H9 (cell line): ENCODE measurements around the gene GDF3. TPM values are rescaled to one million over a fixed set of nuclear protein-coding genes. Genes with fewer than 3 reads are reported as not detected.

Source experiments
- DNase-seq: peaks from one replicate; pipeline ENCODE4 v3.0.0-alpha.2; 2017
- H2AFZ ChIP-seq: one replicate; pipeline ENCODE4 v1.6.1; 2013; ENCODE audit warnings: mild to moderate bottlenecking, low read length, control low read depth, moderate library complexity
- H2AK5ac ChIP-seq: 2 replicates; pipeline ENCODE4 v1.6.1; 2013; ENCODE audit warnings: low read length, control low read depth, mixed read lengths; ENCODE audit not compliant: insufficient read length
- H2BK120ac ChIP-seq: one replicate; pipeline ENCODE4 v1.6.1; 2013; ENCODE audit warnings: low read depth, mild to moderate bottlenecking, low read length, control low read depth, inconsistent platforms; ENCODE audit not compliant: poor library complexity, severe bottlenecking
- H2BK12ac ChIP-seq: 2 replicates; pipeline ENCODE4 v1.6.1; 2013; ENCODE audit warnings: low read length, control low read depth, mixed read lengths, low read depth; ENCODE audit not compliant: insufficient read length
- H2BK15ac ChIP-seq: 2 replicates; pipeline ENCODE4 v1.6.1; 2013; ENCODE audit warnings: low read depth, low read length, control low read depth
- H2BK20ac ChIP-seq: one replicate; pipeline ENCODE4 v1.6.1; 2013; ENCODE audit warnings: low read depth, mild to moderate bottlenecking, low read length, control low read depth, inconsistent platforms; ENCODE audit not compliant: poor library complexity, severe bottlenecking
- H2BK5ac ChIP-seq: 2 replicates; pipeline ENCODE4 v1.6.1; 2013; ENCODE audit warnings: low read length, control low read depth, mixed read lengths; ENCODE audit not compliant: insufficient read length
- H3K14ac ChIP-seq: 2 replicates; pipeline ENCODE4 v1.6.1; 2013; ENCODE audit warnings: low read length, control low read depth; ENCODE audit not compliant: insufficient read depth
- H3K18ac ChIP-seq: 2 replicates; pipeline ENCODE4 v1.6.1; 2013; ENCODE audit warnings: low read depth, mild to moderate bottlenecking, mixed read lengths, low read length, control low read depth; ENCODE audit not compliant: insufficient read length
- H3K23ac ChIP-seq: 2 replicates; pipeline ENCODE4 v1.6.1; 2013; ENCODE audit warnings: low read length, control low read depth, mixed read lengths, low read depth; ENCODE audit not compliant: insufficient read length
- H3K23me2 ChIP-seq: 2 replicates; pipeline ENCODE4 v1.6.1; 2013; ENCODE audit warnings: low read depth, mild to moderate bottlenecking, mixed read lengths, low read length, control low read depth; ENCODE audit not compliant: insufficient read length, poor library complexity, severe bottlenecking
- H3K27ac ChIP-seq: 2 replicates; pipeline ENCODE4 v1.5.1; 2013; ENCODE audit warnings: low read length, control low read depth, mixed read lengths, low read depth; ENCODE audit not compliant: insufficient read length
- H3K27me3 ChIP-seq: 2 replicates; pipeline ENCODE4 v1.6.1; 2013; ENCODE audit warnings: low read length, control low read depth, inconsistent platforms; ENCODE audit not compliant: insufficient read depth
- H3K4ac ChIP-seq: 2 replicates; pipeline ENCODE4 v1.6.1; 2013; ENCODE audit warnings: low read depth, mild to moderate bottlenecking, control low read depth, inconsistent platforms, low read length, moderate library complexity
- H3K4me1 ChIP-seq: 2 replicates; pipeline ENCODE4 v1.6.1; 2013; ENCODE audit warnings: low read length, control low read depth, inconsistent platforms; ENCODE audit not compliant: insufficient read depth
- H3K4me2 ChIP-seq: 2 replicates; pipeline ENCODE4 v1.6.1; 2013; ENCODE audit warnings: low read length, control low read depth, mixed read lengths; ENCODE audit not compliant: insufficient read length, insufficient read depth
- H3K56ac ChIP-seq: 2 replicates; pipeline ENCODE4 v1.6.1; 2013; ENCODE audit warnings: low read depth, mild to moderate bottlenecking, mixed read lengths, low read length, control low read depth; ENCODE audit not compliant: insufficient read length
- H3K79me1 ChIP-seq: 2 replicates; pipeline ENCODE4 v1.6.1; 2013; ENCODE audit warnings: low read depth, mild to moderate bottlenecking, moderate library complexity, low read length, control low read depth, inconsistent platforms; ENCODE audit not compliant: insufficient read depth, poor library complexity, severe bottlenecking
- H3K79me2 ChIP-seq: 2 replicates; pipeline ENCODE4 v1.6.1; 2013; ENCODE audit warnings: low read length, control low read depth, inconsistent platforms; ENCODE audit not compliant: insufficient read depth
- H3K9ac ChIP-seq: 2 replicates; pipeline ENCODE4 v1.6.1; 2013; ENCODE audit warnings: low read length, control low read depth, mixed read lengths; ENCODE audit not compliant: insufficient read length; ENCODE audit errors: extremely low read depth
- H3K9me3 ChIP-seq: one replicate; pipeline ENCODE4 v1.6.1; 2013; ENCODE audit warnings: low read depth, low read length, inconsistent platforms; ENCODE audit not compliant: control insufficient read depth
- H3T11ph ChIP-seq: one replicate; pipeline ENCODE4 v1.6.1; 2013; ENCODE audit warnings: mild to moderate bottlenecking, low read length, control low read depth, inconsistent platforms
- H4K20me1 ChIP-seq: one replicate; pipeline ENCODE4 v1.6.1; 2013; ENCODE audit not compliant: control insufficient read depth, insufficient read length, insufficient read depth
- H4K5ac ChIP-seq: 2 replicates; pipeline ENCODE4 v1.6.1; 2013; ENCODE audit warnings: low read depth, mild to moderate bottlenecking, mixed read lengths, low read length, control low read depth; ENCODE audit not compliant: insufficient read length
- H4K8ac ChIP-seq: replicated peaks from 2 replicates; pipeline ENCODE4 v1.6.1; 2013; ENCODE audit warnings: low read length, control low read depth, mixed read lengths, low read depth; ENCODE audit not compliant: insufficient read length
- H4K91ac ChIP-seq: 2 replicates; pipeline ENCODE4 v1.6.1; 2013; ENCODE audit warnings: low read depth, mild to moderate bottlenecking, moderate library complexity, mixed read lengths, low read length, control low read depth; ENCODE audit not compliant: insufficient read length
- H3K27ac Mint-ChIP-seq, 3 experiments: 2 replicates in 2 of 3; 3 replicates in 1 of 3; pipeline ENCODE4 v1.8.0; 2020 to 2021; ENCODE audit warnings: mixed read lengths in 3 of 3, mild to moderate bottlenecking in 1 of 3, moderate library complexity in 1 of 3
- H3K27me3 Mint-ChIP-seq: 2 replicates; pipeline ENCODE4 v1.8.0; 2021; ENCODE audit warnings: low read depth, mild to moderate bottlenecking, moderate library complexity, mixed read lengths
- H3K36me3 Mint-ChIP-seq, 3 experiments: 2 replicates in 2 of 3; 3 replicates in 1 of 3; pipeline ENCODE4 v1.8.0; 2020 to 2021; ENCODE audit warnings: low read depth in 3 of 3, mixed read lengths in 3 of 3; ENCODE audit not compliant: insufficient read depth in 1 of 3
- H3K4me1 Mint-ChIP-seq, 2 experiments: 2 replicates each; pipeline ENCODE4 v1.8.0; 2020; ENCODE audit warnings: mixed read lengths in 2 of 2
- H3K4me3 Mint-ChIP-seq, 2 experiments: 2 replicates in 1 of 2; 3 replicates in 1 of 2; pipeline ENCODE4 v1.8.0; 2020 to 2021; ENCODE audit warnings: mild to moderate bottlenecking in 2 of 2, mixed read lengths in 2 of 2, moderate library complexity in 1 of 2
- H3K9me3 Mint-ChIP-seq, 2 experiments: 2 replicates in 1 of 2; 3 replicates in 1 of 2; pipeline ENCODE4 v1.8.0; 2020; ENCODE audit warnings: mild to moderate bottlenecking in 2 of 2, mixed read lengths in 2 of 2, moderate library complexity in 1 of 2
- WGBS: extraction: QIAGEN DNeasy Blood & Tissue Kit; methylation state at CpG from one replicate; pipeline ENCODE4 v1.1.7; 2013; ENCODE audit warnings: missing lambda C conversion rate, low lambda C conversion rate, mixed read lengths; ENCODE audit not compliant: insufficient read length; ENCODE audit errors: extremely low coverage; 5-methylcytosine and 5-hydroxymethylcytosine counted together
- total RNA-seq: library from RNA; stranded (reverse); gene quantifications from 2 replicates; pipeline ENCODE4 v1.2.1, GENCODE V29; 2021
- TF ChIP-seq, protein P1 (sequence below): fragments of 200-600 bp; sonication (generic); conservative IDR thresholded peaks from 3 replicates; pipeline ENCODE4 v1.8.0; 2021; ENCODE audit warnings: antibody characterized with exemption, mild to moderate bottlenecking

GDF3 gene
- total RNA-seq, 1 experiment from 2014 or later: 9.9 TPM

DNA sequence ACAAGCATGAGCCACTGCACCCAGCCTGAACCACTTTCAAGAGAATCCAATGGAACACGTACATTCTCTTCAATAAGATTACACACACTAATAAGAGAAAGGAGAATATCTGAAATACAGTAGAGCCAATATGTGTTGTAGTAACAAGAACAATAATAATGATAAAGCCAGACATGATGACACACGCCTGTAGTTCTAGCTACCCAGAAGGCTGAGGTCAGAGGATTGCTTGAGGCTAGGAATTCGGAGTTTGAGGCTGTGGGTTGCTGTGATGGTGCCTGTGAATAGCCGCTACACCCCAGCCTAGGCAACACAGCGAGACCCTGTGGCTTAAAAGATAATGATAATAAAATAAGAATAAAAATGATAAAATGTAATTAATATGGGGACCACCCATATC lies 45.5 kb downstream of the GDF3 start:
- Histone ChIP-seq H3K27me3 (no peaks in the 10 kb centered on the region), H4K20me1 (no peaks in the 10 kb centered on the region), H2BK12ac (no peak overlapping the region), H3K27ac (no peak overlapping the region), H2BK15ac (no peak overlapping the region), H3K56ac (no peak overlapping the region), H4K8ac (no peak overlapping the region), H2AK5ac (no peak overlapping the region), H3T11ph (no peak overlapping the region), H2BK120ac (no peak overlapping the region), H4K5ac (no peak overlapping the region), H2BK5ac (no peak overlapping the region), H3K23me2 (no peaks in the 10 kb centered on the region), H3K79me2 (no peaks in the 10 kb centered on the region), H2BK20ac (no peak overlapping the region), H3K14ac (no peak overlapping the region), H3K4me2 (no peak overlapping the region), H4K91ac (no peak overlapping the region), H3K4ac (no peak overlapping the region), H3K18ac (no peak overlapping the region), H3K23ac (no peak overlapping the region), H3K9ac (no peak overlapping the region), H3K9me3 (no peaks in the 10 kb centered on the region), H3K4me1 (peaks cover 5% of the 10 kb centered on the region; the same call in 1 of the 2 replicates), H2AFZ (no peak overlapping the region), H3K79me1 (no peaks in the 10 kb centered on the region)
- Mint-ChIP-seq H3K27ac (peak overlapping the region in 1 of 3 experiments; percentile 53; a peak in 1 of 7 replicates), H3K27me3 (no peaks in the 10 kb centered on the region; the same call in 1 of the 2 replicates), H3K36me3 (no peaks in the 10 kb centered on the region), H3K4me3 (no peak overlapping the region), H3K9me3 (no peaks in the 10 kb centered on the region; a peak in 1 of 5 replicates), H3K4me1 (peaks cover 17 to 19% of the 10 kb centered on the region in 2 experiments)
- no peak for DNase-seq
- no CpG with 5 or more reads among the region's 5 CpGs for WGBS
- TF ChIP-seq, protein P1, sequence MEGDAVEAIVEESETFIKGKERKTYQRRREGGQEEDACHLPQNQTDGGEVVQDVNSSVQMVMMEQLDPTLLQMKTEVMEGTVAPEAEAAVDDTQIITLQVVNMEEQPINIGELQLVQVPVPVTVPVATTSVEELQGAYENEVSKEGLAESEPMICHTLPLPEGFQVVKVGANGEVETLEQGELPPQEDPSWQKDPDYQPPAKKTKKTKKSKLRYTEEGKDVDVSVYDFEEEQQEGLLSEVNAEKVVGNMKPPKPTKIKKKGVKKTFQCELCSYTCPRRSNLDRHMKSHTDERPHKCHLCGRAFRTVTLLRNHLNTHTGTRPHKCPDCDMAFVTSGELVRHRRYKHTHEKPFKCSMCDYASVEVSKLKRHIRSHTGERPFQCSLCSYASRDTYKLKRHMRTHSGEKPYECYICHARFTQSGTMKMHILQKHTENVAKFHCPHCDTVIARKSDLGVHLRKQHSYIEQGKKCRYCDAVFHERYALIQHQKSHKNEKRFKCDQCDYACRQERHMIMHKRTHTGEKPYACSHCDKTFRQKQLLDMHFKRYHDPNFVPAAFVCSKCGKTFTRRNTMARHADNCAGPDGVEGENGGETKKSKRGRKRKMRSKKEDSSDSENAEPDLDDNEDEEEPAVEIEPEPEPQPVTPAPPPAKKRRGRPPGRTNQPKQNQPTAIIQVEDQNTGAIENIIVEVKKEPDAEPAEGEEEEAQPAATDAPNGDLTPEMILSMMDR: no peak
